Heart left ventricle (tissue), 13 donors: ENCODE results near the gene POU6F2.

Source experiments
- POLR2A ChIP-seq, 2 donors: fragments of 450-650 bp; IDR thresholded peaks; one replicate each; pipeline ENCODE4 v1.6.1; 2017; ENCODE audit warnings: antibody characterized with exemption in 2 of 2, mild to moderate bottlenecking in 2 of 2, moderate library complexity in 2 of 2
- TF ChIP-seq, protein P1 (sequence below), 12 donors: fragments of 200-600 bp; sonication (generic) in 4 of 12; IDR thresholded peaks; one replicate each; pipeline versions ENCODE4 v1.5.0 to v1.8.0; 2018 to 2022; ENCODE audit warnings: antibody characterized with exemption in 12 of 12, mild to moderate bottlenecking in 5 of 12
- donor health status: ischemic (EF 13 %, LVEDD 7.1; RV severe dilation, severe dysfunction).
- donor health status: DM: no; HTN: yes; CAD: no.
- donor health status: DM: no; HTN: no; CAD: no.
- donor health status: ischemic (EF 25% LVEDD 6.9; RV normal size, moderate dysfunction).
- donor health status: ischemic (EF 25% LVEDD 5.7; RV mildly dilated, moderate dysfunction).
- donor health status: ischemic (EF 35%, LVEDD 5.7; RV mildly dilated, moderate dysfunction).
- donor health status: nonischemic (EF 11% LVEDD 7.7; RV severe dilation, severe dysfunction).
- donor health status: DM: yes; HTN: yes; CAD: no.
- donor health status: PGD.
- donor health status: ischemic (EF 29% LVEDD 5.4; RV normal size, mild dysfunction).
- donor health status: nonischemic (EF 23%, LVEDD 6.1; RV moderate dilation, normal function).

DNA sequence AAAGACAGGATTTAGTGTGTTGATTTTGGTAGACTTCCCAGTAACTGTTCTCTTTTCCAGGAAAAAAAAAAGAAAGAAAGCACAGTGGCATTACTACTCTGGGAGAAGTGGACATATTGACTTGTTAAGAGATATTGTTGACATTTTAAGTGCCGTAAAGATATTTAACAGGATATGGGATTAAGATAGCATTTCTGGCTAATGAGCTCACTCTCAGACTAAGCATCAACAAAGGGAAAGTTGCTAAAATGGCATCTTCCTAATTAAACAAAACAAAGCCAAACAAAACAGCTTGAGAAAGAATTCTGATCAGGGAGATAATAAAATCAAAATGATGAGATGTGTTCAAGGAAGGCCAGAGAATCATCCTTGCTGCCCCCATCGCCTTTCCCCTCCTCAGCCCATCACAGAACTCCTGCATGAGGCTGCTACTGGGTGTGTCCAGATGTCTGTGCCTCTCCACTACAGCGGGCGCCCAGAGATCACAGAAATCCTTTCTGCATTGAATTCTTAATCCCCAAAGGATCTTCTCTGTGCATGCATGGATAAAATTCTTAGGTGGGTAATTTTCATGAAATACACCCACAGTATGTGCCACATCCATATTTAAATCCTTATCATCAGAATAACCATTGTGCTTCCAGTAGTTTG, 270.5 kb downstream of the POU6F2 start:
- TF ChIP-seq, protein P1, sequence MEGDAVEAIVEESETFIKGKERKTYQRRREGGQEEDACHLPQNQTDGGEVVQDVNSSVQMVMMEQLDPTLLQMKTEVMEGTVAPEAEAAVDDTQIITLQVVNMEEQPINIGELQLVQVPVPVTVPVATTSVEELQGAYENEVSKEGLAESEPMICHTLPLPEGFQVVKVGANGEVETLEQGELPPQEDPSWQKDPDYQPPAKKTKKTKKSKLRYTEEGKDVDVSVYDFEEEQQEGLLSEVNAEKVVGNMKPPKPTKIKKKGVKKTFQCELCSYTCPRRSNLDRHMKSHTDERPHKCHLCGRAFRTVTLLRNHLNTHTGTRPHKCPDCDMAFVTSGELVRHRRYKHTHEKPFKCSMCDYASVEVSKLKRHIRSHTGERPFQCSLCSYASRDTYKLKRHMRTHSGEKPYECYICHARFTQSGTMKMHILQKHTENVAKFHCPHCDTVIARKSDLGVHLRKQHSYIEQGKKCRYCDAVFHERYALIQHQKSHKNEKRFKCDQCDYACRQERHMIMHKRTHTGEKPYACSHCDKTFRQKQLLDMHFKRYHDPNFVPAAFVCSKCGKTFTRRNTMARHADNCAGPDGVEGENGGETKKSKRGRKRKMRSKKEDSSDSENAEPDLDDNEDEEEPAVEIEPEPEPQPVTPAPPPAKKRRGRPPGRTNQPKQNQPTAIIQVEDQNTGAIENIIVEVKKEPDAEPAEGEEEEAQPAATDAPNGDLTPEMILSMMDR (IDR thresholded peaks at IDR 0.05), result no peak
- no peak for TF ChIP-seq POLR2A (IDR thresholded peaks at IDR 0.05)
